Effector CD4-positive, alpha-beta T cell (primary cell): ENCODE data around the gene HSD17B14.

ENCODE experiments used
- DNase-seq: peaks from one replicate; pipeline ENCODE4 v3.0.0-alpha.2; 2020

The HSD17B14 gene

DNA sequence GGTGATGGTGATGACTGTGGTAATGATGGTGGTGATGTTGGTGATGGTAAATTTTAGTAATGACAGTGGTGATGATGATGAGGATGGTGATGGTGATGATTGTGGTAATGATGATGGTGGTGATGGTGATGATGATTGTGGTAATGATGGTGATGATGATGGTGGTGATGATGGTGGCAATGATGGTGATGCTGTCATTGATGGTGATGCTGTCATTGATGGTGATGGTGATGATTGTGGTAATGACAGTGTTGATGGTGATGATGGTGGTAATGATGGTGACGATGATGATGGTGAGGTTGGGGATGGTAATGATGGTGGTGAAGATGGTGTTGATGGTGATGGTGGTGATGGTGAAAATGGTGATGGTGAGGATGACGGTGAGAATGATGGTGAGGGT, 13.8 kb downstream of the HSD17B14 start:
- no peak for DNase-seq

DNA sequence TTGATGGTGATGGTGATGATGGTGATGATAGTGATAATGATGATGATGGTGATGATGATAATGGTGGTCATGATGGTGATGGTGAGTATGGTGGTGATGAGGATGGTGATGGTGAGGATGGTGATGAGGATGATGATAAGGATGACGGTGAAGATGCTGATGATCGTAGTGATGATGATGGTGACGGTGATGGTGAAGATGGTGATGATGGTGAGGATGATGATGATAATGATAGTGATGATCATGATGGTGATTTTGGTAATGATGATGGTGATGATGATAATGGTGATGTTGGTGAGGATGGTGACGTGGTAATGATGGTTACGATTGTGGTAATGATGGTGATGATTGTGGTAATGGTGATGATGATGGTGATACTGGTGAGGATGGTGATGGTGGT, 14.7 kb downstream of the HSD17B14 start:
- DNase-seq, result no peak

DNA sequence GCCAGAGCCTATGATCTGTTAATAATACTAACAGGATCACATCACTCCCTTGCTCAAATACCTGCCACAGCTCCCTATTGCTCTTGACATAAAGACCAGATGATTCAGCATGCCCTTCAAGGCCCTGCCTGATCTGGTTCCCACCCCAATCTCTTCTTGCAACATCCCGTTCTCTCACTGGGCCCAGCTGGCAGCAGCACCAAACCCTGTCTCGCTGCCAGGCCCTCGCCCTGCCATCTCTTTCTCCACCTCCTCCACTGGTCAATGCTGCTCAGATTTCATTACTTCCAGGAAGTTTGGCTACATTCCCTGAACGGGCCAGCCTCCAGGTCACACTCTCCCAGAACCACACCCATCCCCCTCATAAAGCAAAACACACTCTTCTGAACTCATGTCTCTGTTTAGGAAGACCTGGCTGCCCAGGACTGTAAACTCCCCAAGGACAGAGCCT, 16.9 kb downstream of the HSD17B14 start:
- DNase-seq, result no peak

DNA sequence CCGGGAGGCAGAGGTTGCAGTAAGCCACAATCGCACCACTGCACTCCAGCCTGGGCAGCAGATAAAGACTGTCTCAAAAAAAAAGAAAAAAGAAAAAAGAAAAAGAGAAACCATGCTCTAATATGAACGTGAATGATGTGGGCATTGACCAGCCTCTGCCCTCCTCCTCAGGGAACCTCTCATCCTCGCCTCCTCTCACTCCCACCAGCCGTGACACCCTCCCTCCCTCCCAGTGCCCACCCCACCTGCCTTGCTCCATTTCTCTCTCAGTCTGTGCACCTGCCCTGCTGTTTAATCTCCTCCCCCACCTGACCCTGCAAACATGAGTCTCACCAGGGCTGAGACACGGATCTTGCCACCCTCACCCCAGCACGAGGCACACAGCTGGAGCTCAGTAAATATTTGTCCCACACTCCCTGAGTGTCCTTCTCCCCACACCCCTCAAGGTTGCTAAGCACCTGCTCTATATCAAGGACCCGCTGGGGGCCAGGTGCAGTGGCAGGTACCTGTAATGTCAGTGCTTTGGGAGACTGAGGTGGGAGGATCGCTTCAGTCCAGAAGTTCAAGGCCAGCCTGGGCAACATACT, 18.0 kb downstream of the HSD17B14 start:
- no peak for DNase-seq

DNA sequence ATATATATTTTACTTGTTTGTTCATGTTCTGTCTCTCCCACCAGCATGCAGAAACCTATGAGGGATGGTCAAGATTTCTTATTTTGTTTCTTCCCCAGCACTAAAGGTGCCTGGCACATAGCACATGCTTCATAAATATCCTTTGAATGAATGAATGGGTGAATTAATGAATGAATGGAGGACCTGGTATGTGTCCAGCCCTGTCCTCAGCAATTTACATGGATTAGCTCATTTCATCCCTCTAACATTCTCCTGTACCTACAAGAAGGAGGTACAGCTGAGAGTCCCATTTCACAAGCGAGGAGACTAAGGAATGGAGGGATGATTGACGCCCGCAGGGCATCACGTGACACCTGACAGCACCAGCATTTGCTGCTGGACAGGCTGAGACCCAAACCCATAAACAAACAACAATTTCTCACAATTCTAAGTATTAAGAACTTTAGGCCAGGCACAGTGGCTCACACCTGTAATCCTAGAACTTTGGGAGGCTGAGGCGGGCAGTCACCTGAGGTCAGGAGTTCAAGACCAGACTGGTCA, 18.6 kb downstream of the HSD17B14 start:
- DNase-seq, result no peak

DNA sequence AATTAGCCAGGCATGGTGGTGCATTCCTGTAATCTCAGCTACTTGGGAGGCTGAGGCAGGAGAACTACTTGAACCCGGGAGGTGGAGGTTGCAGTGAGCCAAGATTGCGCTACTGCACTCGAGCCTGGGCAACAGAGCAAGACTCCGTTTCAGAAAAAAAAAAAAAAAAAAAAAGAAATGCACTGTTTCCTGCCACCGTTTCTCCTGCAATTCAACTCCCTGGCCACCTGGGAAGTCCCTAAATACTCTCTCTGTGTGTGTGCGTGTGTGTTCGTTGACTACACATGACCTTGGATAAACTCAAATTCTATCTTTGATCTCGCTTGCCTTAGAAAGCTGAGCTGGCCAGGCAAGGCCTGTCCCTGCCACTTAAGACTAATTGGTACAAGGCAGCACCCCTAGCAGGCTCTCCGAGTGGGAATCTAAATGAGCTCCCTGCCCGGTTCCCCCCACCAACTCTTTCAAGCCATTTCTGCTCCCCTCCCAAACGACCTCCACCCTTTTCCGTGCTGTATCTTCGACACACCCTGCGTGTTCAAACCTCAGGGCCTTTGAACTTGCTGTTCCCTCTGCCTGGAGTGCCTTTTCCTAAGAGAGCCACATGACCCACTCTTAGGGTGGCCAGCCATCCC, 20.3 kb downstream of the HSD17B14 start:
- DNase-seq, result no peak

DNA sequence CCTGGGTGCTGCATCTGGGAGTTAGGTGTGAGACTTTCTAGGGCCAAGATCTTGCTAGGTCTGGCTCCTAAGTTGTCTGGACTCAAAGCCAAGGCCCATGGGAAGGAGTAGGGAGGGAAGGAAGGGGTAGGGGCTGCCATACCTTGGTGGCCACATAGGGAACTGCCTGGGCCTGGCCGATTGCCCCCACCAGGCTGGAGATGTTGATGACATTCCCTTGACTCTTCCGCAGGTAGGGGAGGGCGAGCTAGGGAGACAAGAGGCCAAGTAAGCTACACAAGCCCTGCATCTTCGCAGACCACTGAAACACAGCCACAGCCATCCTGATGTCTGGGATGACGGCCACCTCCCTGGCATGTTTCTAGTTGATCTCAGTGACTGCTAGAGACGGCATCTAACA, 21.4 kb downstream of the HSD17B14 start:
- DNase-seq, result no peak

DNA sequence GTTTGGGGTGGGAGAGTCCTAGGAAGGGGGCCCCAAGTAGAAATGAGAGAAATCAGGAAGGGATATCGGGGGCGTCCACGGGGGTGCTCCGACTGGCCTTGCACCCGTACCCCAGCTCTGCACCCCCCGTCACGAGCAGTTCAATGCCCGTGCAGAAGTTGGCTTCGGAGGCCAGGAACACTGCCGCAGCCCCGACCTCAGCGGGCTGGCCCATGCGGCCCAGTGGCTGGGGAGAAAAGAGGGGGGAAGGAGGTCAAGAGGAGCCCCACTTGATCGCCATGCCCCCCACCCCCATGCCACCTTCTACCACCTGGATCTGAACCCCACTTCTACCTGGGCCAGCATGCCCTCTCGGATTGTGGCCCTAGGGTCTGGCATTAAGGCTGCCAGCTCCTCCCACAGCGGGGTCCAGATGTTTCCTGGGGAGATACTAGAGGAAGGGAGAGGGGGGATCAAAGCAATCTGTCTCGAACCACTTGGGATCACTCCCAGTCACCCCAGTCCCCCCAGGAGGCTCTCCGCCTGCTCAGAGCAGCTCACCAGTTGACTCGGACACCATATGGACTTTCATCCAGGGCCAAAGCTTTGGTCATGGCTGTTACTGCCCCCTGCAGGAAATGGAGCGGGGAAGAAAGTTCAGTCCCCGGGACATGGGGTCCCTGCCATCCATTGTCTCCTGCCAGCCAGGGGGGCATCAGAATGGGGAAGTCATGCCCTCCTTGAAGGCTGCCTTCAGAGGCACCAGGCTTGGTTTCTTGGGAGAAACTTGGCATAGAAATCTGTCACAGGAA, 23.0 kb downstream of the HSD17B14 start:
- no peak for DNase-seq

DNA sequence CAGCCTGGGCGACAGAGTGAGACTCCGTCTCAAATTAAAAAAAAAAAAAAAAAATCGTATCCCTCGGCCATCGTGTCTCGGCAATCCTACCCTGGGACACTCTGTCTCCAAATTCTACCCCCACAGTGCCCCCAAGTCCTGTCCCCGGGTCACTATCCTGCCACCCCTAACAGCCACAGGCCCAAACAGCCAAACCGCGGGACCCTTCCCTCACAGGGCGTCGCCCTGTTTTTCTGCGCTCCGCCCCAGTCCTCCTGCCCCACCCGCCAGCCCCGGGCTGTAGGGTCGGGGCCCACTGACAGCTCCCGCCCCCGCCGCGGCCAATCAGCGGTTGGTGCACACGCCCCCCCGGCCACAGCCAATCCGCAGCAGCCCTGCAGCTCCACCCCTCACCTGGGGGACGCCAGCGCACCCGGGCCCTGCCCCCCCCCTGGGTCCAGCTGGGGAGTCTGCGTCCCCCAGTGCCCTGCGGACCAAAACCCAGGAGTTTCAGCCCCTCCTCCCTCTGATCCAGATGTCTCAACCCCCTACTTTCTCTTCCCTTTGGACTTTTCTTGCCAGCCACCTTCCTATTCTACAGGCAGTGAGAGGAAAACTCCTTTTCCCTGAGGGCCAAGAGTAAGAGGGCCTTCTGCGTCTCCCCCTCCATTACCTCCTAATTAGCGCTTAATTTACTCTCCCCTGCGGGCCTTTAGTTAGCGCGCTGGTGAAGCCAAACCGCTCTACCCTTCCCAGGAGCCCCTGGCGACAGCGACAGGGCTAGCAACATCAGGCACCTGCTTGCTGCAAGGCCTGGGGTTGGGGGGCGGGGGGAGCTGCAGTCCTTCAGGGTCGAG, 24.0 kb downstream of the HSD17B14 start:
- peak; percentile 20 for DNase-seq

DNA sequence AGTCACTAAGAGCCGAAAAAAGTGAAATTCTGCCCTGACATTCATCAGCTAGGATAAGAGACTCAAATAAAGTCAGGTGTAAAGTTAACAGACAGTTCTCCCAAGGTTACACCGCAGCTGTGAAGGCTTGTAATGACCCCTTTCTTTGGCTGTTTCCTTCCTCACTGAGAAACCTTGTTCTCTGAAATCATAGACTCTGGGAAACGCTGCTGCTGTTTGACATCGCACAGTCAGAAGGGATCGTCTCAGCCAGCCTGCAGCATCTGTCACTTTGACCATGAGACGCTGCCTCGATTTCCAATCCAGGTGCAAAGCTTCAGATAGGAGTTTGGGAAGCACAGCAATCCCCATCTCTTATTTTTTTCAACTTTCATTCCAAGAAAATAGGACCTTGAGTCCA, 26.1 kb downstream of the HSD17B14 start:
- no peak for DNase-seq

DNA sequence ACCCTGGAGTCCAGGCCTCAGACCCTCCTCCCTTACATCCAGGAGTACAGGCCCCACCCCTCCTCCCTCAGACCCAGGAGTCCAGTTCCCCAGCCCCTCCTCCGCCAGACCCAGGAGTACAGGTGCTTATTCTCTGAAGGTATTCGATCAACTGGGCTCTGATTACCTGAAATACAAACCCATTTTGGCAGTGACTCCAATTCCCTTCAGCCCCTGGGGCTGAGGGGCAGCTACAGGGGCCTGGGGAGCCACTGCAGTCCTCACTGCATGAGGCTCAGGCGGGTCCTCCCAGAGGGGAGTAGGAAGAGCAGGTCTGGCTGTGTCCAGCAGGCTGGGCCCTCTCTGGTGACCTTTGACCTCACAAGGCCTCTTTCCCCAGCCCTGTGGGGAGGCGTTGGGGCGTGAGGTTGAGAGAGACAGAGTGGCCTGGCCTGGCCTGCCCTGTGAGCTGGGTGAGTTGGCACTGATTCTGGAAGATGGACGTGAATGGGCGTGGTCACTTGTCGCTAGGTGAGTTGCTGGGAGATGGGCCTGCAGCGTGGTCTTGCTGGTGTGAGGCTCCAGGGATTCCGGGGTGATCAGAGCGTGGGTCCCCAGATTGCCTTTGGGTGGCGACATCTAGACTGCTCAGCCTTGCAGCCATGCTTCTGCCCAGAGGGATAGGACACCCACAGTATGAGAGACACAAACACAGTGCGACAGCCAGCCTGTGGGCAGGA, 28.5 kb downstream of the HSD17B14 start:
- DNase-seq, result no peak

DNA sequence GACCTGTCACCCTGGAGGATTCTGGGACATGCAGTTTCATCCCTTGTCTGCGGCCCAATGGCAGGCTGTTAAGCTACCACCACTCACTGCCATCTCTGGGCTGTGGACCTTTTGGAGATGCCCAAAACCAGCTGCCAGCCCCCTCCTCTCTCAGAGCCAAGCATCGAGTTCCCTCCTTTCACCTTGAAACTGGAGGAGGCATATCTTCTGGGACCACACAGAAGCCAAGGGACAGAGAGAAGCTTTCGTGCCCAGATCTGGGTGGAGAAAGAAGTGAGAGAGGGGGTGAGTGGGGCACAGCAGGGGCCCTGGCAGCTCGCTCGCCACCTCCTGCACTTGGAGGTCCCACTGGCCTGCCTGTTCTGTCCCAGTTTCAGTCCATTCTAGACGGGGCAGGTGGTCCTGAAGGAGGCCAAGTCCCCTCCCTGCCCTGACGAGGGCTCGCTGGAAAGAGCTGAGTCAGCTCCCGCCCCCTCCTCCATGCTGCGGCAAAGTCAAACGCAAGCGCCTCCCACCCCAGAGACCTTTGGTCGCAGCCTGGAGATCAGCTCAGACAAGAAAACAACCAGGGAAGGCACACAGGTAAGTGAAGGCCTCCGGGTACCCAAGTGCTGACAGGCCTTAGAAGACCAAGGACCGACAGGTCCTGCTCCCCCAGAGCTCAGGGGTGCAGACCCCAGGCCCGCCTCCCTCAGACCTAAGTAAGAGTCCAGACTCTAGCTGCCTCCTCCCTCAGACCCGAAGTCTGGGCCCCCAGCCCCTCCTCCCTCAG, 29.3 kb downstream of the HSD17B14 start:
- DNase-seq, result peak; percentile 34

DNA sequence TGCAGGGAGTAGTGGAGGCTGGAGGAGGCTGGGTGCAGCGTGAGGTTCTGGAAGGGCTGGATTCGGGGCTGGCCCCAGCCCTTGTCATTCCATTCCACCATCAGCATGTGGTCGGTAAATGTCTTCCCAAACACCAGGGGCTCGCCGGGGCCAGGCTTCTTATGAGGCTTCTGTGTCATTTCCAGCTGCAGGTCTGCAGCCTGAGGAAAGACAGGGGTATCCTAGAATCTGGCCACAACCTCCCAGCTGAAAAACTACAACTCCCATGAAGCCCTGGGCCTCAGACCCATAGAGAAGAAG, 29.8 kb downstream of the HSD17B14 start:
- no peak for DNase-seq

DNA sequence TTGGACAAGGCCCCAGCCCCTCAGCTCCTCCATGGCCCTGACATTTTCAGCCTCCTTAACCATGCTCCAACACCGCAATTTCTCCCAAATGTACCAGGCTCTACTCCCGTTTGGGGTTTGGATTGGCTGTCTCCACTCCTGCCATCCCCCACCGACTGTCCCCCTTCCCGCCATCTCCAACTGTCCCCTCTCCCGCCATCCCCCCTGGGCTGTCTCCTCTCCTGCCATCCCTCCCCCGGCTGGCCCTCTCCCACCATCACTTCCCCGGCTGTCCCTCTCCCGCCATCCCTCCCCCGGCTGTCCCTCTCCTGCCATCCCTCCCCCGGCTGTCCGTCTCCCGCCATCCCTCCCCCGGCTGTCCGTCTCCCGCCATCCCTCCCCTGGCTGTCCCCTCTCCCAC, 30.8 kb downstream of the HSD17B14 start:
- DNase-seq, result no peak

DNA sequence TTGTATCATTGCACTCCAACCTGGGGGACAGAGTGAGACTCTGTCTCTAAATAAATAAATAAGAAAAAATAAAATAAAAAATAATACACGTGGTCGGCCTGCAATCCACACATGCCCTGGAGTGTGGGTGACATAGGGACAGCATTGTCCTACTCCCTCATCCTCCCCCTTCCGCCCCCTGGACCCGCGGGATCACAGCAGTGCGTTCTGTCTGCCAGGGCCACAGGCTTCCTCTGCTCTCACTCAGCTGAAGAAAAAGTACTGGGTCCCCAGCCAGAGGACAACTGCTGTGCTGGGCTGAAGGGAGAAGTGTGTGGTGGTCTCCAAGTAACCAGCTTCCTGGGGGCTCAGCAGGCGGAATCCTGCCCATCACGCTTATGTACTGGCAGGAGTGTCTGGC, 31.8 kb downstream of the HSD17B14 start:
- DNase-seq, result no peak

DNA sequence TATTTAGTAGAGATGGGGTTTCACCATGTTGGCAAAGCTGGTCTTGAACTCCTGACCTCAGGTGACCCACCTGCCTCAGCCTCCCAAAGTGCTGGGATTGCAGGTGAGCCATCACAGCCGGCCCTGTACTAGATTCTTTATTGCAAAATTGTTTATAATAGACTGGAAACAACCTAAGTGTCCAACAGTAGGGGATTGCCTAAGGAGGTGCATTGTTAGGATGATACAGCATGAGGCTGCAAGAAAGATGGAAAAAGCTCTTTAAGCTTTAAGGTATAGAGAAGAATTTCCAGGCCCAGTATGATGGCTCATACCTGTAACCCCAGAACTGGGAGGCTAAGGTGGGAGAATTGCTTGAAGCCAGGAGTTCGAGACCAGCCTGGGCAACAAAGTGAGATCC, 33.7 kb downstream of the HSD17B14 start:
- DNase-seq, result no peak

DNA sequence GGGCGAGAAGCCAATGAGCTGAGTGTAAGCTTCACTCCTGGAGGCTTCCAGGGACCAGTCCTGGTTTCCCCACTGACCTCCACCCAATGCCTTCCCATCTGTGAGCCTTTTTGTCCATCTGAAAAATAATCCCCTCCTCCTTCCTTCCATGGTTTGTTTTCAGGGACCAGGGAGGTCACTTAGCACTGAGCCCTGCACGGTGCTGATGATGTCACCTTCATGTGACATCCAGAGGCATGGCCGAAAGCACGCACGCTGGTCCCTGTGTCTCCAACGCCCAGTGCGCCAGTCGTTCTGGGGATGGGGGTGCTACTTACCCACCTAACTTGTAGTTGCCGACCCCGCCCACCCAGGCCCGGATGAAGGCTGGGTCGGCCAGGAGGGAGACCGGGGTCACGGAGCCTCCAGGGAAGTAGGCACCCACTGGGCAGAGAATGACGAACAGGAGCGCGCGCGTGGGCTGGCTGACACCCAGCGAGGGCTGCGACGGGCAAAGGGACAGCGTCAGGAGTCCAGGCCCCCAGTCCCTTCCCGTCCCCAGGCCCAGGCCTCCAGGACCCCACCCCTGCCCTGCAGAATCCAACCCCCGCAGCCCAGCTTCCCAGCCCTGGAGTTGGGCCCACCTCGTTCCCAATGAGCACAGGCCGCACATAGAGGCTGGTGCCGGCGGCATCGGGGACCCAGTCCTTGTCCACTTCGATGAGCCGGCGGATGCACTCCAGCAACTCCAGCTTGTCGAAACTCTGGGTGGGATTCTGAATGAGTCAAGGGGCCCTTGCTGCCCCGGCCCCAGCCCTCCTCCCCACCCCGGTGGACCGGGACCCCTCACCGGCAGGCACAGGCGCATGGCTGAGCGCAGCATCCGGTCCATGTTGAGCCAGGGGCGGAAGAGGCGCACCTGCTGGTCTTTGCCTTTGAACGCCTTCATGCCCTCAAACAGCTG, 36.7 kb downstream of the HSD17B14 start:
- no peak for DNase-seq

DNA sequence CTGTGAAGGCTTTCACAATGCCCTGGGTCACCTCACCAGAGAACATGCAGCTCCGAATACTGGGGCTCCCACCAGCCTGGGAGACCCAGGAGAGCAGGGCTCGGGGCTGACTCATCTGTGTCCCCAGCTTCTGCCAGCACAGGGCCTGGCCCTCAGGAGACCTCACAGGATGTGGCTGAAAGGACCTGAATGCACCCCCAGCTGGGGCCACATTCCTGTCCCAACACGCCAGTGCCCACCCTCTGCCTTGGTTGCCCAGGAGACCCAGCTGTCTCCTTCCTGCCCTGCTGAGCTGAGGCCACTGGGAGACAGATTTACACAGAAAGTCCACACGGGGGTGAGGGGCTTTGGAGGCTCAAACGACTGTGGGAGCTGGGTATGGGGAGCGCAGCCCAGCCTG, 37.4 kb downstream of the HSD17B14 start:
- no peak for DNase-seq

DNA sequence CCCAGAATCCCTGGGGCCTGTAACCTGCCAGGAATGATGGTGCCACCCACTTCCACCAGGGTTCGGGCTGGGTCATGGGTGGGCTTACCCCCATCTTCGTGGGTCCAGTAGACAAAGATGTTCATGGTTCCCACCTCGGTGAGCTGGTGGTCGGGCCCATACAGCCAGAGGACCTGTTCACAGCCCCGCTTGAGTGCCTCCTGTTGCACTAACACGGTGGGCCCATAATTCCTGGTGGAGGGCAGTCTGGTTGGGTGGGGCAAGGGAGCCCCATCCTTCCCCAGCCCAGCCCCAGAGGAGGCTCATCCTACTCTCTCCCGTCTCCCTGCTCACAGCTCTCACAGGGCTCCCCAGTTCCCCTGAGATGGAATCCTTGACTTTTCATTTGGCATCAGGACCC, 39.2 kb downstream of the HSD17B14 start:
- no peak for DNase-seq

DNA sequence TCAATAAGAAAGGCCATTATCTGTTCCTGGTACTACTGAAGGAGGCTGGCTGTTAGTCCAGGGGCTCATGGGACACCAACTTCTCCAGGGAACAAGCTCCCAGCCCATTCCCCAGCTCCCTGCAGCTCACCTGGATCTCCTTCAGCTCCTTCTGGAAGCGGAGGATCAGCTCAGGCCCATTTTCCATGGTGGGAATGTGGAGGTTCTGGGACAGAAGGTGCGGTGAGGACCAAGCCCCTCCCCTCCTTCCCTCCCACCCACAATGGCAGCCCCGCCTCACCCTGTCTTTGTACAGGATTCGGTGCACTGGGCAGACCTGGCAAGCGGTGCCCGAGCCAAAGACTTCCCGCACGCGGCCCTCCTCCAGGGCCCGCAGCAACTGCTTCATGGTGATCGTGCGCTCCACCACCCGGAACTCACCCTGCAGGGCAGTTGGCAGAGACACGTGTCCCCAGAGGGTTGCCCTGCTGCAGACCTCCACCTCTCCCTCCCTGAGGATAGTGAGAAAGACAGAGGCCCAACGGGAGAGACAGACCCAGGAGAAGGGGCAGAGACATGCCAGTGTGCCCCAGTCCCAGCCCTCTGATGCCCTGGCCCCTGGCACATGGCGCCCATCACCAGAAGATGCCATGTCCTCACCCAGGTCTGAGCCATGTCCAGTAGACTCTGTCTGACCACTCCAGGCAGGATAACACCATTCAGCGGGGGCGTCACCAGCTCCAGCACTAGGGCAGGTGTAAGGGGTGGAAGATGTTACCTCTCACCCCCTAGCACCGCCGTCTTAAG, 39.8 kb downstream of the HSD17B14 start:
- DNase-seq, result no peak
